Coronary artery (tissue), 2 donors: ENCODE measurements around the gene VMP1.
"Not testable (repeated sequence)": the region's sequence is repeated elsewhere in the genome, so short reads cannot be mapped to it uniquely, and the experiment has no call there.

Source experiments
- DNase-seq: peaks from one replicate; pipeline ENCODE4 v3.0.0-alpha.2; 2017; ENCODE audit warnings: low spot score
- H3K27ac ChIP-seq, 2 donors: fragments of 200-600 bp; sonication (generic); one replicate each; pipeline ENCODE4 v1.5.1; 2016 to 2019
- H3K4me3 ChIP-seq: fragments of 200-600 bp; sonication (generic); 2 replicates; pipeline ENCODE4 v1.5.1; 2016; ENCODE audit warnings: mild to moderate bottlenecking, moderate library complexity
- TF ChIP-seq, protein P1 (sequence below): fragments of 200-600 bp; sonication (generic); IDR thresholded peaks from one replicate; pipeline ENCODE4 v1.5.1; 2019; ENCODE audit warnings: antibody characterized with exemption

The VMP1 gene

DNA sequence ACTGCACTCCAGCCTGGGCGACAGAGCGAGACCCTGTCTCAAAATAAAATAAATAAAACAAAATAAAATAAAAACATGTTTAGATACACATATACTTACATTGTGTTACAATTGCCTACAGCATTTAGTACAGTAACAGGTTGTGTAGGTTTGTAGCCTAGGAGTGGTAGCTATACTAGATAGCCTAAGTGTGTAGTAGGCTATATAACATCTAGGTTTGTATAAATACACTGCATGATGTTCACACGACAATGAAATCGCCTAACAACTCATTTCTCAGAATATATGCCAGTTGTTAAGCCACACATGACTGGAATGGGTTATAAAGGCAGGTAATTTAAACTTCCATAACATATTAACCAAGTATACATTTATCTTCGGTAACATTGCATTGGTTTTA lies 94.7 kb downstream of the VMP1 start:
- no peak for DNase-seq
- no peak overlapping the region for H3K27ac ChIP-seq
- TF ChIP-seq, protein P1, sequence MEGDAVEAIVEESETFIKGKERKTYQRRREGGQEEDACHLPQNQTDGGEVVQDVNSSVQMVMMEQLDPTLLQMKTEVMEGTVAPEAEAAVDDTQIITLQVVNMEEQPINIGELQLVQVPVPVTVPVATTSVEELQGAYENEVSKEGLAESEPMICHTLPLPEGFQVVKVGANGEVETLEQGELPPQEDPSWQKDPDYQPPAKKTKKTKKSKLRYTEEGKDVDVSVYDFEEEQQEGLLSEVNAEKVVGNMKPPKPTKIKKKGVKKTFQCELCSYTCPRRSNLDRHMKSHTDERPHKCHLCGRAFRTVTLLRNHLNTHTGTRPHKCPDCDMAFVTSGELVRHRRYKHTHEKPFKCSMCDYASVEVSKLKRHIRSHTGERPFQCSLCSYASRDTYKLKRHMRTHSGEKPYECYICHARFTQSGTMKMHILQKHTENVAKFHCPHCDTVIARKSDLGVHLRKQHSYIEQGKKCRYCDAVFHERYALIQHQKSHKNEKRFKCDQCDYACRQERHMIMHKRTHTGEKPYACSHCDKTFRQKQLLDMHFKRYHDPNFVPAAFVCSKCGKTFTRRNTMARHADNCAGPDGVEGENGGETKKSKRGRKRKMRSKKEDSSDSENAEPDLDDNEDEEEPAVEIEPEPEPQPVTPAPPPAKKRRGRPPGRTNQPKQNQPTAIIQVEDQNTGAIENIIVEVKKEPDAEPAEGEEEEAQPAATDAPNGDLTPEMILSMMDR = no peak
- H3K4me3 ChIP-seq = no peak overlapping the region

DNA sequence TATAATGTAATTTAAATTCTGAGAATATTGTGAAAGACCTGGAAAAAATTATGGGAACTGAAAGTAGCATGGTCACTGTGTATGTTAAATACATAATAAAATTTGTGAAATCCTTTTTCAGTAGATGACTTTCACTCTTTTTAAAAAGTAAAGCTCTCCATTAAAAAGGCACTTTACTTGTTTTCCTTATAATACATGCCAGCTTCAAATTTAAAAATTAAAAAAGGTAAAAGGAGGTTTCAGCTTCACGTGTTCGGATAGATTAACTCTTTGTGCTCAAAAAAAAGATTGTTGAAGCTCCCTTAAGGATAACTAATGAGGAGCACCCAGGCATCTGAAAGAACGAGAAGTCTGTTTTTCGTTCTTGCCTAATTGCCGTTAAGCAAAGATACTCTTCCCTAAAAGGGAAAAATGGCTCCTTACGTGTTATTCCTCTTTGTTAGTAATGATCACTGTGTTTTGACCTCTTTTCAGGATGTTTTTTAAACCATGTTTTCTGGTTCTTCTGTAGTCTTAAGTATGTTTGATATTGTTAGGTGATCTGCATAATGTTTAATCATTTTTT lies 97.5 kb downstream of the VMP1 start:
- H3K4me3 ChIP-seq = peak overlapping the region; percentile 25
- TF ChIP-seq, protein P1 = no peak
- H3K27ac ChIP-seq = peak overlapping the region; percentile 22 to 44
- no peak for DNase-seq

DNA sequence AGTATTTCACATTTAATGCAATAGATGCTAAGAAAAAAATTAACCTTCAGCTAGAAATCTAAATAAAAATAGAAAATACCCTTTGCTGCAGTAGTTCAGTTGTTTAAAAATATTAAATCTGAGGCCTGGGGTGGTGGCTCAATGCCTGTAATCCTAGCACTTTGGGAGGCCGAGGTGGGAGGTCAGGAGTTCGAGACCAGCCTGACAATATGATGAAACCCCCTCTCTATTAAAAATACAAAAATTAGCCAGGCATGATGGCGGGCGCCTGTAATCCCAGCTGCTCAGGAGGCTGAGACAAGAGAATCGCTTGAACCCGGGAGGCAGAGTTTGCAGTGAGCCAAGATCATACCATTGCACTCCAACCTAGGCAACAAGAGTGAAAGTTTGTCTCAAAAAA lies 98.9 kb downstream of the VMP1 start:
- not testable (repeated sequence) for DNase-seq, H3K4me3 ChIP-seq
- peak overlapping the region in 1 of 2 donors; percentile 22 for H3K27ac ChIP-seq

DNA sequence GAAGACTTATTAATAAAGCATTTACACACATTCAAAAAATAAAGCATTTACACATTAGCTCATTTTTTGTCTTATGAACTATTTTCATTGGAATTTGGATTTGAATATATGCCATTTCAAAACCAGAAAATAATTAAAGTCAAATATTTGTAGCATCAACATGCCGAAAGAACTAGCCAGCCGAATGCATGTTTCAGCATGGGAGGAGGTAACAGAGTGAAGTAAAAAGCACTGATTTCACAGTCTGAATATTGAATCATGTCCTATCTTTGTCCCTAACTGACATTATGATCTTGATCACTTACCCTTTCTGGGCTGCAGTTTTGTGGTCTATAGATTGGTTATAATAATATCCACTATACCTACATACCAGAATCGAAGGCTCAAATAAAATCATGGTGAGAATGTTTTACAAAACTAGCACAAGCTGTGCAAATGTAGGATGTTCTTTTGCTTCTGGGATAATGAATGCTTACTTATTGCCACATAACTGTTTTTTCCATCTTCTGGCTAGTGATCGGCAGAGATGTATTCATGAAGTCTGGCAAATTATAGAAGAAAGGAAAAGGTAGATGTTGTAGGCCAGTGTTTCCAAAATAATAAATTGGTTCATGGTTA lies 100.5 kb downstream of the VMP1 start:
- DNase-seq = no peak
- peak overlapping the region; percentile 14 for H3K4me3 ChIP-seq
- TF ChIP-seq, protein P1 = no peak
- H3K27ac ChIP-seq = peak overlapping the region; percentile 43 to 78

DNA sequence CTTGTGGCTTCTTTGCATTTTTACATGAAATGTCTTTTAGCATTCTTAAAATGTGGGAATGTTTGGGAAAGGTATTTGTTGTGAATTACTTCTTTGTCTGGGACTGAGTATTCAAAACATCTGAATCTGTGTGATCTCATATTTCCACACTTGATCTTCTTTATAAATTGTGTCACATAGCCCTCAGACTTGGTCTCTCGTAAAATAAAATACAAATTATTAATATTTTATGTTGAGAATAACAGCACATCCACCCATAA lies 103.4 kb downstream of the VMP1 start:
- TF ChIP-seq, protein P1 = no peak
- H3K4me3 ChIP-seq = no peak overlapping the region
- no peak overlapping the region for H3K27ac ChIP-seq
- no peak for DNase-seq

DNA sequence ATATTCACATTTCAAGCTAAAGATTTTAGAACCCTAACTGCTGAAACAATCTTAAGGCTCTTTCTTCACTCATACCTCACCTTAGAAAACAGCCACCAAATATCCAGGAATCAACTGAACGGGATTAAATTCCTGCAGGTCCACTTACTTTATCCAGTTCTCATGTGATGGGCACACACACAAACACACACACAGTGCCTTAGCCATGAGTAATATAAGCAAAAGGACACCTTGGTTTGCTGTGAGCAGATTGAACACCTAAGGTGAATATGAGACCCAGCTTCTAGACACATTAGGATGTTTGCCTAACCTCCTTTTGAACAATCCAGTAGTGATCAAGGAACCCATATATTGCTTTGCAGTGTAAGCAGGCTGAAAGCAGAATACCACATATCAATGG lies 103.8 kb downstream of the VMP1 start:
- Histone ChIP-seq H3K4me3 (no peak overlapping the region), H3K27ac (no peak overlapping the region)
- no peak for DNase-seq
- TF ChIP-seq, protein P1 = no peak

DNA sequence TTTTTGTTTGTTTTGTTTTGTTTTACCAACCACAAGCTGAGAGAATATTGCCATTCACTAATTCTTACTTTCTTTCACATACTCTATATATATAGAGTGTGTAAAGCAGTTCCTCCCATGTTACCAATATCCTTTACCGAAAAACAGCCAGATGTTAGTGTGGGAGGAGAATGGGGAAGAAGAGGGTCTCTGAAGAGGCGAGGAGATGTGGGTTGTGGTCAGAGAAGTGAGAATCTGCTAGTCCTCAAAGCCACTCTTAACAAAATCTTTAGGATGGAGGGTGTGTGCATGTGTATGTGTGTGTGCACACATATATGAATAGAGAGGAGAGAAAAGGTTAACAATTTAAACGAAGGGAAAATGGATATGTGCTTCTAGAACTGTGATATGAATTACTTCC lies 104.7 kb downstream of the VMP1 start:
- Histone ChIP-seq H3K27ac (no peak overlapping the region), H3K4me3 (no peak overlapping the region)
- DNase-seq = no peak
- TF ChIP-seq, protein P1 = no peak
